Hepatocyte (in vitro differentiated cells): Measurements from ENCODE around the gene PTTG1IP2.

Experiments used
- EZH2 ChIP-seq: fragments of 200-600 bp; sonication (generic); IDR thresholded peaks from 2 replicates; pipeline ENCODE4 v1.6.1; 2016; ENCODE audit warnings: antibody characterized with exemption, mild to moderate bottlenecking, borderline replicate concordance
- EZH2phosphoT487 ChIP-seq: fragments of 200-600 bp; sonication (generic); IDR thresholded peaks from one replicate; pipeline ENCODE4 v1.6.1; 2018; ENCODE audit warnings: antibody characterized with exemption, mild to moderate bottlenecking, low read depth, moderate library complexity; ENCODE audit not compliant: unreplicated experiment, severe bottlenecking
- TF ChIP-seq, protein P1 (sequence below): fragments of 200-600 bp; sonication (generic); IDR thresholded peaks from 2 replicates; pipeline ENCODE4 v1.5.1; 2016; ENCODE audit warnings: antibody characterized with exemption, mild to moderate bottlenecking; ENCODE audit not compliant: poor library complexity

DNA sequence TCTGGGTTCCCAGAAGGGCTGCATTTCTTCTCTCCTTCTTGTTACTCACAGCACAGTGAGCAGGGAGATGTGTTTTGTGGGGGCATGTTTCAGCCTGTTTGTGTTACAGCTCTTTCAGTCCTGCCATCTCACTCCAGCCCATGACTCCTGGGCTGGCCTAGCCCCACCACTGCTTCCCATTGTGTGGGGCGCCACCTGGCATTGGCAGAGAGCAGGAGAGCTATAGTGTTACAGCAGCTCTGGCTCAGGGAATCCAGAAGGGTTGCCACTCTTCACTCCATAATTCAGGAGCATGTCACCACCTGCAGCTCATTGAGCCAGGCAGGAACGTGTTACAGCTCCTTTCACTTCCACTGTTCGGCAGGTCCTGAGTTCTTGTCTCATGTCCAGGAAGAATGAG is 36.2 kb upstream of the PTTG1IP2 start:
- TF ChIP-seq, protein P1, sequence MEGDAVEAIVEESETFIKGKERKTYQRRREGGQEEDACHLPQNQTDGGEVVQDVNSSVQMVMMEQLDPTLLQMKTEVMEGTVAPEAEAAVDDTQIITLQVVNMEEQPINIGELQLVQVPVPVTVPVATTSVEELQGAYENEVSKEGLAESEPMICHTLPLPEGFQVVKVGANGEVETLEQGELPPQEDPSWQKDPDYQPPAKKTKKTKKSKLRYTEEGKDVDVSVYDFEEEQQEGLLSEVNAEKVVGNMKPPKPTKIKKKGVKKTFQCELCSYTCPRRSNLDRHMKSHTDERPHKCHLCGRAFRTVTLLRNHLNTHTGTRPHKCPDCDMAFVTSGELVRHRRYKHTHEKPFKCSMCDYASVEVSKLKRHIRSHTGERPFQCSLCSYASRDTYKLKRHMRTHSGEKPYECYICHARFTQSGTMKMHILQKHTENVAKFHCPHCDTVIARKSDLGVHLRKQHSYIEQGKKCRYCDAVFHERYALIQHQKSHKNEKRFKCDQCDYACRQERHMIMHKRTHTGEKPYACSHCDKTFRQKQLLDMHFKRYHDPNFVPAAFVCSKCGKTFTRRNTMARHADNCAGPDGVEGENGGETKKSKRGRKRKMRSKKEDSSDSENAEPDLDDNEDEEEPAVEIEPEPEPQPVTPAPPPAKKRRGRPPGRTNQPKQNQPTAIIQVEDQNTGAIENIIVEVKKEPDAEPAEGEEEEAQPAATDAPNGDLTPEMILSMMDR, result no peak
- TF ChIP-seq EZH2phosphoT487 (no peak), EZH2 (no peak)
